GM21717 (cell line): ENCODE results near the gene CST11.
"Not testable (repeated sequence)": the region's sequence is repeated elsewhere in the genome, so short reads cannot be mapped to it uniquely, and the experiment has no call there.

Source experiments
- ATAC-seq: cut with Tn5 transposase; IDR thresholded peaks from one replicate; pipeline ENCODE4 v1.9.1; 2021; ENCODE audit warnings: mild to moderate bottlenecking, moderate library complexity; ENCODE audit not compliant: unreplicated experiment

CST11 gene, protein sequence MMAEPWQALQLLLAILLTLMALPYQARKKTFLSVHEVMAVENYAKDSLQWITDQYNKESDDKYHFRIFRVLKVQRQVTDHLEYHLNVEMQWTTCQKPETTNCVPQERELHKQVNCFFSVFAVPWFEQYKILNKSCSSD

DNA sequence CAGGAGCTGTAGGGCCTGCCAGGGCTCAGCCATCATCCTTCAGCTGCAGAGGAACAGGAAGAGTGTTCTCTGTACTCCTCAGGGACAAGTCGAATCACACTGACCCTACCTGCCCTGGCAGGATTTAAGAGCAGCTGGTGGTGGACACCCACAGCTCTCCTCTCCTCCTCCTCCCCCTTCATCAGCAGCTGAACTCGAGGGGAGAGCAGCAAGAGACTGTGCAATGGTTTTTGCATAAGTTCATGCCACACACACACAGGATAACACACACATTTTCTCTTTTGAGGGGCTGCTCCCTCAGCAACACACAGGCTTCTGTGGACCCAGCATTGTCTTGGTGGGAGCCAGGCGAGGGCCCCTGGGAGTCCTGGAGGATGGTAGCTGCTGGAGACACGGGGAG lies at the start of gene CST11:
Gene CST11, minus strand, starts transcription at position 101 of the 400 bp plus-strand sequence. Its CDS starts 65 bp downstream, at position 36.
- ATAC-seq, result no peak

DNA sequence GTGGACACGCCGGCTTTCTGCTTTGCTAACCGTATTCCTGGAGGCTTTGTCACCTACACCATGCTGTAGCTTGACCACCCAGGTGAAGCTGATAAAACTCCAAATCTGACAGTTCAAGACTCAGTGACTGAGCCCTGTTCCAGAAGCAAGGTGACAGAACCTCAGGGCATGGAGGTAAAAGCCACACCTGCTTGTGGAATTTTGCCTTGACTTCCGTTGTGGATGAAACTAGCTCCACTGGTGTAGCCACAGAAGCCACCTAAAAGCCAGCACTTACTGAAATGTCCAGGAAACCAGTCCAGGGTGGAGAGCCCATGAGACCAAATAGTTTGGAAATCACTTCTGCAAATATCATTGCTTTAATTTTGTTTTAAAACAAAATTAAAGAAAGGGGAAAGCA lies 49.2 kb upstream of the CST11 start:
- no peak for ATAC-seq

DNA sequence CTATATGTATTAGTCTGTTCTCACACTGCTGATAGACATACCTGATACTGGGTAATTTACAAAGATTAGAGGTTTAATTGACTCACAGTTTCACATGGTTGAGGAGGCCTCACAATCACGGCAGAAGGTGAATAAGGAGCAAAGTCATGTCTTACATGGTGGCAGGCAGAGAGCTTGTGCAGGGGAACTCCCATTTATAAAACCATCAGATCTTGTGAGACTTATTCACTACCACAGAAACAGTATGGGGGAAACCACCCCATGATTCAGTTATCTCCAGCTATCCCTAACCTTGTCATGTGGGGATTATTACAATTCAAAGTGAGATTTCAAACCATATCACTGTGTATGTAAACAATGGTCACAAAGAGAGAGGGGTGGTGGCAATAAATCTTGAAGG lies 44.9 kb upstream of the CST11 start:
- ATAC-seq, result no peak

GRCh38 chr20:23493172-23493772 lies 40.6 kb upstream of the CST11 start:
- no peak for ATAC-seq

DNA sequence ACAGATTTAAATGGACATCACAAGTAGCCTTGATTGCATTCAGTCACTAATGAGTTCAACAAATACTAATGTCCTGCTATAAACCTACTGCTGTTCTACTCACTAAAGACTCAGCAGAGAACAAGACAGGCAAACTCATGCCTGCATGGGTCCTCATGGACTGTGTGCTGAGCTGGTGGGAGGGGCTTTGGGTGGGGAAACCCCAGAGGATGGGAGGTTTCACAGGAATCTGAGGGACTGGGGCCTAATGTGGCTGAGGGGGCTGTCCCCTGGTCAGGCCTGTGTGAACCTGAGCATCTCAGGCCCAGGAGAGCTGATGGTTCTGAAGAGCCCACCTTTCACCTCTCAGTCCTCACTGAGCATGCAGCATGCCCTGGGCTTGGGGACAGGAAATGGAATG lies 39.6 kb upstream of the CST11 start:
- ATAC-seq, result no peak

- no peak for ATAC-seq
Measured at GRCh38 chr20:23490817-23491216, 38.1 kb upstream of the CST11 start, which contains the start of gene CST8. CST8 (plus strand) TSS chr20:23491117; CDS start chr20:23491668, 551 bp downstream.

- ATAC-seq, result no peak
Measured at GRCh38 chr20:23488996-23489395, 36.3 kb upstream of the CST11 start.

- ATAC-seq, result no peak
Measured at GRCh38 chr20:23488470-23488869, 35.8 kb upstream of the CST11 start.

- ATAC-seq, result no peak
Measured at GRCh38 chr20:23484081-23484480, 31.4 kb upstream of the CST11 start.

DNA sequence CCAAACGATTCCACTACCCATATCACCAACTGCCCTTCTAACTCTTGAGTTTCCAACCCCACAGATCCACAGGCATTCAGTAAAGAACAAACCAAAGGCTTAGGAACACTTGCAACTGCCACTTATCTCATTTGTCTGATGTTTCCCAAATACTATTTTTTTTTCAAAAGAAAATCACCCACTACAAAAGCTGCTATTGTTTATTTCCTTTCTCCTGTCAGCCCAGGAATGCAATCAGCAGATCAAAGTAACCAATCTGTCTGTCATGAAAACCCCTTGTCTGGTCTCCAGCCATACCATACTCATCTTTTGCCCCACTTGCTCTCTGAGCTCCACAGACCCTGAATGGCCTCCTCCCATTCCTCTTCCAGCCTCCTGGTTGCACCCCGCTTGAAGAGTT lies 29.5 kb upstream of the CST11 start:
- no peak for ATAC-seq

DNA sequence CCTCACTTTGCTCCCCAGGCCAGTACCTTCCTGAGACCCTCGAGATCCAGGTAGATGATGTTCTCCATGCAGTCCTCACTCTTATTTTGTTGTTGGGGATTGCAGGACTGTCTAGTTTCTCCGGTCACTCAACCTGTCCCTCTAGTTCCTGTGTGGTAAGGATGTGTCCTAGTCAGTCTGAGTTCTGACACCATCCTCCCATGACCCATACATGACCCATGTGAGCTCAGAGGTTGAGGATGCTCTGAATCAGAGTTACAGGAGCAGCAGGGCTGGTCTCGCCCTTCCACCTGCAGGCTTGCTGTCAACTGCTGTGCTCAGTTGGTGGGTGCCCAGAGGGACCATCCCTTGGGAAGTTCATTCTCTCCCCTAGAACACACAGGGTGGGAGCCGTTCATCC lies 26.4 kb upstream of the CST11 start:
- no peak for ATAC-seq

- no peak for ATAC-seq
Measured at GRCh38 chr20:23477223-23477622, 24.5 kb upstream of the CST11 start.

GRCh38 chr20:23476015-23476754 lies 23.5 kb upstream of the CST11 start:
- no peak for ATAC-seq

GRCh38 chr20:23475395-23475794 lies 22.7 kb upstream of the CST11 start:
- ATAC-seq, result no peak

- ATAC-seq, result not testable (repeated sequence)
Measured at GRCh38 chr20:23473293-23473692, 20.6 kb upstream of the CST11 start.

- not testable (repeated sequence) for ATAC-seq
Measured at GRCh38 chr20:23472306-23472705, 19.6 kb upstream of the CST11 start.

GRCh38 chr20:23466961-23467360 lies 14.3 kb upstream of the CST11 start:
- not testable (repeated sequence) for ATAC-seq

- no peak for ATAC-seq
Measured at GRCh38 chr20:23461180-23461579, 8.5 kb upstream of the CST11 start.

GRCh38 chr20:23459461-23460150 lies 6.9 kb upstream of the CST11 start:
- no peak for ATAC-seq

DNA sequence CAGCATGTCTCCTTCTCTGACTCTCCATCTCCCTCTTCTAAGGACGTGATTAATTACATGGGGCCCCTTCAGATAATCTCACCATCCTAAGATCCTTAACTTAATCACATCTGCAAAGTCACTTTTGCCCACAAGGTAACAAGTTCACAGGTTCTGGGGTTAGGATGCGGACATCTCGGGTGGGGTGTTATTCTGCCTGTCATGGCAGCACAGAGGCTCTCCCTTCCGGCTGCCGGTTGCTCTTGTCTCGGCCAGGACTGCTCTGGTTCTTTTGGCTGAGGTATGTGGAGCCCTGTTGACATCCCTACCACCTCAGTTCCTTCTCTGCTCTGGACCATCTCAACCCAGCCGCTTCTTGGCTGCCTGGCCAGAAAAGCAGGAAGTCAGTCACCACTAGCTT lies 4.2 kb upstream of the CST11 start:
- no peak for ATAC-seq

GRCh38 chr20:23456409-23456808 lies 3.7 kb upstream of the CST11 start:
- ATAC-seq, result no peak

DNA sequence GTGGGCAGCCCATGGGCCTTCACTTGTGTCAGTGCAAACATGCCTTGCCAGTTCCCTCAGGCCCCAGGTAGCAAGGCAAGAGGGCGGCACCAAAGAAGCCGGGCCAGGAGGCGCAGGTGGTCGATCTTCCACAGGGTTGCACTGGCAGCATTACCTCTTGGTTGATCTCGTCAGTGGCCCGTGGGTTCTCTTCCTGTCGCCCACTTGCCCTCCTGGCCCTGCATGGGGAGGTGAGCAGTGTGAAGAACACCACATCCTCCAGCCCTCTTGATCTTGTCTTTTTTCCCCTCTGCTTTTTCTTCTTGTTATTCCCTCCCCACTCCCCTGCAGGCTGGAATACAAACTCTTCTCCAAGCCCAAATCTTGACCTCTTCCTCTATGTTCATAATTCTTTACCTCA lies 3.0 kb upstream of the CST11 start:
- no peak for ATAC-seq
